UCSD-AML1 (cell line): ENCODE results near the gene ICA1.

ENCODE experiments used
- DNase-seq: peaks from one replicate; lab custom pipeline; 2025; ENCODE audit not compliant: unreplicated experiment; lab: John Stamatoyannopoulos, UW

Gene ICA1

DNA sequence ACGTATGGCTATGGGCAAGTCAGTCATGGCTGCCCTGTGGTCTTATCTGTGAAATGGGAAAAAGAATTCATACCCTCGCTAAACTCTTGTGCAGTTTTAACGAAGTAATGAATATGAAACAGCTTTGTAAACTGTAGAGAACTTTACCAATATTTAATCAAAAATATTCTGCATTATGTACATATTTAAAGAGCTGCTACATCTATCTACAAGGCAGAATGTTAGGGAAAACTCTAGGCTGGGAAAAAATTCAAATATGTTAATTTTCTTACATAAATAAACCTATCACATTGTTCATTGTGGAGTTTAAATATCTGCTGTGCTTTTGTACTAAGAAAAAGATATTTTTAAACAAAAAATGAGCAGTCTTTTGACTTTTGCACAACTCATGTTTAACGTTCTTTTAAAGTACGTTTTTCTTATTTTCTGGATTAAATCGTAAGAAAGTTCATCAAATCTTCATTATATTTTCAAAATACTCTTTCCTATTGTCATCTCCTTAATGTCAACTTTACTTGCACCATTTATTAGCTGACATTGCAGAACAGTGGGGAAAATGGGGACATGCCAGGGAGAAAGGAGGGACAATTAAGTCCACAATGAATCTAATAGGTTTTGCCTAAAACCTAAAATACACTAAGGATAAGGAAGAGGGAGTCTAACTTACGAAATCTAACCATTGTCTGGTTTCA is 57.5 kb downstream of the ICA1 start:
- no peak for DNase-seq

- peak; percentile 13 for DNase-seq
These were observed 60.0 kb downstream of the ICA1 start for GRCh38 chr7:8201846-8202441.

DNA sequence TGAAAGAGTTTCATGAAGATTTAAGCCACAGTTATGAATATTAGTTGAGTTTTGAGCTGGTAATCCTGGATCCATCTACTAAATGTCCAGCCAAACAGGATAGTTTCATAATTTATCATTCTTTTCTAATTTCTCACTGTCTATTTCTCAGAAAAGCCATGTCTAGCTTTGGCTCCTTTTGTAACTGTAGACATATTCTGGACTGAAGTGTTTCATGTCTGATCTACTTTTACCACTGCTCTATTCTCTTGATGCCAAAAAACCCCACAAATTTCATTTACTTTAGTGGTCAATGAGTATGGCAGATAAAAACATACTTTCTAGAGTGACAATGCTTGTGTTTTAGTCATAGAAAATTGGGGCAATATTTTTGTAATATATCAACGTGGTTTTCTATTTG is 61.2 kb downstream of the ICA1 start:
- no peak for DNase-seq

- DNase-seq = no peak
These were observed 61.7 kb downstream of the ICA1 start for GRCh38 chr7:8200316-8200715.

- no peak for DNase-seq
These were observed 63.8 kb downstream of the ICA1 start for GRCh38 chr7:8197994-8198698.

DNA sequence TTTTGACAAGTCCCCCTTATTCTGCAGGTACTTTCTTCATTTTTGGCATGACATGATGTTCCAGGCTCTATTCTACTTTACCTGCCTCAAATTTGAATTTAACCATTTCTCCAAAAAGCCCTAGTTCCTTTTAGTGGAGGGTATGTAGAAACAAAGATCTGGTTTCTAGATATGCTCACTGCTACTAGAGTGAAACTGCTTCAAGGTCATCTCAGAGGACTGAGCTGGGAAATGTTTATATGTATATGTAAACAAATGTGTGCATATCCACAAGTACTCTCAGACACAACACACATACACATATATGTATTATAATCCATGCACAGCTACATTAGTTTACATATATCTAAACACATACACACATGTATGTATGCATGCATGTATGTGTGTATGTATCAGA is 69.1 kb downstream of the ICA1 start:
- no peak for DNase-seq

GRCh38 chr7:8190119-8190895 is 71.7 kb downstream of the ICA1 start:
- DNase-seq = no peak

DNA sequence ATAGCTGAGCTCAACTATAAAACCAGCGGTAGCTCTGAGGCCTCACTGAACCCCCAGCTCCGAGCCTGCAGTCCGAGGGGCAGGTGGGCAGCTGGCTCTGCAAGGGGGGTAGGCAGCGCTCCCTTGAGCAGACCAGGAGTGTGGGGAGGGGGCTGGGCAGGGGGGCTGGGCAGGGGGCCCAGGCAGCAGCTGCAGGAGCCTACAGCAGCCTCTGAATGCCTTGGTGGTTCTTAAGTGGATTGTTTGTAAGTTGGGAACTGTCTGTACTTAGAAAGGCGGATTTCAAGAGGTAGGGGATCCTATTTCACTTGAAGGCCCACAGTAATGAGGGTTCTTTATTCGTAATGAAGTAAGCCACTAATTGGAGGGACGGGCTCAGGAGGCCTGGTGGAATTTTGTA is 72.3 kb downstream of the ICA1 start:
- no peak for DNase-seq

GRCh38 chr7:8185926-8186683 is 75.9 kb downstream of the ICA1 start:
- no peak for DNase-seq

GRCh38 chr7:8184221-8184620 is 77.7 kb downstream of the ICA1 start:
- DNase-seq = no peak

DNA sequence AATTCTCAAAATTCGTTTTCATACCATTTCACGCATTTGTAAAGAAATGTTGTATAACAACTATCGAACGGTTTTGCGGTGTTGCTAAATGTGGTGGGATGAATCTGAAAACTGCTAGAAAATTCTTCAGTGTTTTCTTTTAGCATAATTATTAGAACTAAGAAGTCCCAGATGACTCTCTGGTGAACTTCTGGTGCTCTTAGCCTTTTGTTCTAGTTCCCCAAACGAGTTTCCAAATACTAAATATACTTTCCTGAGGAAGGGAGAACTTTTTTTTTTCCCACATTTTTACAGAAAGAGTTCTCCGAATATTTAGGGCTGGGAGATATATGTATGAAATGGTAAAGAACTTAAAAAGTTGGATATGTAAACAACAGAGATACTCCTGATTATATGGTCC is 82.5 kb downstream of the ICA1 start:
- no peak for DNase-seq

DNA sequence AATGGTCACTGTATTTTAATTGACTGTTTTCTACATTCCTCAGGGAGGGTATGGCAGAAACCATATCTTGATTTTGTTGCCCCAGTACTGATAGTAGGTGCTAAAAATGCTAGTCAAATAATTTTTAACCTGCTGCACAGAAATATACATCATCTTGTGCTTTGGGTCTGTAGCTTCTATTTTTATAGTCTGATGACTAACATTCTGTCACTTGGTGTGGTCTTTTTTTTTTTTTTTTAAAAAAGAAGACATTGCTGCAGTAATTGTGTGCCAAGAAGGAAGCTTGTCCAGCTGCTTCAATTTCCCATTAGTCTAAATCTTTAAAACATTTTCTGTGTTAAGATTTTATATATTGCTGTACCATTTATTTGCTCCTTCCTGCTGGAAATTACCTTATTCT is 83.6 kb downstream of the ICA1 start:
- DNase-seq = no peak

DNA sequence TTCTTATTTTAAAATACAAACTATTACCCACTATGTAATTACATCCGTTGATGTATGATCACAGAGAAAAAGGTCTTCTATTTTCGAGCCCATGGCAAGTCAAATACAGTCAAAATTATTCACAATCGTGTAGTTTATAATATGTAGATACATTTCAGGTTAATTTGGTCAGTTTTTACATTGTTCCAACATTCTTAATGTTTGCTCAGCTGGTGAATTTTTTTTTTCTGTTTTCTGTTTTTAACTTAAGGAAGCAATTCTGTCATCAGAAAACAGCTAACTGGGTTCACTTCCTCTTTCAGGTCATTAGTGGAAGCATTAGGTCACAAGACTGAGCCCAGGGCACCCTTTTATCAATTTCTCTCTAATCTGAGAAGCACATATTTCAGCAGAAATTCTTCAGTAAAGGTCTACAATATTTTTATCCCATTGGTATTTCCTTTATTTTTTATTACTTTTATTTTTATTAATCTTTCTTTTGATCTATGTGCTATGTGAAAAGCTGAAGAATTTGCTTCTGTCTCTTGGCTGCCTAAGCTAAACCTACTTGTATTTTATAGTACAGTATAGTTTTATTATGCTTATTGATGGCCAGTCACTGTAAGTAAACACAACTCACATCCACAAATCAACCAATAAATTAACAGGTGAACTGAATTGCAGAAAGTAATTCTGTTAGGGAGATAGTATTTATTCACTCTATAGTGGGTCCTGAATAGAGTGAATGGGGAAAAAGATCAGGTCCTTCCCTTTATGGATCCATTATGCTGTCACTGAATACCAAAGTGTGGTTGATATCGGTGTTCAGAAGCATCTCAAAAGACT is 84.6 kb downstream of the ICA1 start:
- no peak for DNase-seq

DNA sequence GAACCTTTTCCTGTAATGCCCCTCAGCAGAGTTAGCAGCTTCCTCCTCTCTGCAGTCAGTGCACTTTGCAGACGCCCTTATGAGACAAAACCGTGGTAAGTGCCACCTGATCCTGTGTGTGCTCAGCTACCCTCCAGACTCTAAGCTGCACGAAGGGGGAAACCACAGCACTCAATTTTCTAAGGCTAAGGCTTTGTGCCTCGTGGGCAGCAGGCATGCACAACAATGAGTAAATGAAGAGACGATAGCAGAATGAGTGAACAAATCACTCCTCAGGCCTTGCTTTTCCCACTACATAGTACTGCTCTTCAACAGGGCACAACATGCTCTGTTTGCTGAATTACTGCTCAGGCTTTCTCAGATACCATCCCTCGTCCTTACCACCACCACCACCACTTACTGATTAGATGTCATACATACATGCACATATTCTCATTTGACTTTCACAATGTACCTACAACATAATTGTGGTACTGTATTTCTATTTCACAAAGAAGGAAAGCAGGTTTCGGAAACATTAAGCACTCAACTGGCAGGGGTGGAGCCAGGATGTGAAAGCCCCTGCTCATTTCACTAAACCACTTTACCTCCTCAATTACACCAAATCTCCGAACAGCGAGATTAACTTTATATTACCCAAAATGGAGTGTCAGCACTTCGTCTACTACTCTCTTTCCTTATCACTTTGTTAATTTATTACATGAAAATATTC is 85.4 kb downstream of the ICA1 start:
- DNase-seq = peak; percentile 34

- DNase-seq = no peak
These were observed 86.0 kb downstream of the ICA1 start for GRCh38 chr7:8175929-8176369.

GRCh38 chr7:8172372-8173354 is 89.3 kb downstream of the ICA1 start:
- no peak for DNase-seq

GRCh38 chr7:8169171-8169570 is 92.8 kb downstream of the ICA1 start:
- no peak for DNase-seq

- no peak for DNase-seq
These were observed 93.6 kb downstream of the ICA1 start for GRCh38 chr7:8168336-8168735.
